CD14-positive monocyte (primary cell): ENCODE measurements around the gene IPO9. TPM values are rescaled to one million over a fixed set of nuclear protein-coding genes. Genes with fewer than 3 reads are reported as not detected.
A peak's percentile ranks its signal among the peaks of the same experiment; 100 is the strongest.

ENCODE experiments used
- DNase-seq, 3 donors: peaks; one replicate each; pipeline ENCODE4 v3.0.0-alpha.2; 2011 to 2022
- H2AFZ ChIP-seq: 2 replicates; pipeline ENCODE4 v1.6.0; 2012; ENCODE audit warnings: mild to moderate bottlenecking, low read depth, low read length, inconsistent platforms; ENCODE audit not compliant: insufficient read depth, poor library complexity, severe bottlenecking
- H3K27ac ChIP-seq, 2 donors: 1 replicate in 1 of 2; 2 replicates in 1 of 2; pipeline ENCODE4 v1.5.1; 2012 to 2013; ENCODE audit warnings: low read length in 2 of 2, control low read depth in 1 of 2, inconsistent platforms in 1 of 2, low read depth in 1 of 2, mild to moderate bottlenecking in 1 of 2
- H3K27me3 ChIP-seq, 2 donors: one replicate each; pipeline versions ENCODE4 v1.6.0 to v1.6.1; 2011 to 2013; ENCODE audit warnings: low read length in 2 of 2; ENCODE audit not compliant: control insufficient read depth in 2 of 2, insufficient read depth in 2 of 2
- H3K36me3 ChIP-seq, 2 donors: replicated peaks in 1 of 2; 1 replicate in 1 of 2; 2 replicates in 1 of 2; pipeline versions ENCODE4 v1.5.1 to v1.6.1; 2012 to 2013; ENCODE audit warnings: low read length in 2 of 2, control low read depth in 1 of 2, inconsistent platforms in 1 of 2, mild to moderate bottlenecking in 1 of 2; ENCODE audit not compliant: insufficient read depth in 2 of 2, control insufficient read depth in 1 of 2
- H3K4me1 ChIP-seq, 2 donors: 1 replicate in 1 of 2; 2 replicates in 1 of 2; pipeline versions ENCODE4 v1.5.1 to v1.6.1; 2012 to 2013; ENCODE audit warnings: low read length in 2 of 2, control low read depth in 1 of 2, inconsistent platforms in 1 of 2, mild to moderate bottlenecking in 1 of 2, moderate library complexity in 1 of 2; ENCODE audit not compliant: insufficient read depth in 2 of 2, control insufficient read depth in 1 of 2
- H3K4me2 ChIP-seq: replicated peaks from 2 replicates; pipeline ENCODE3; 2012; ENCODE audit warnings: low read length, moderate library complexity, mild to moderate bottlenecking; ENCODE audit not compliant: poor library complexity, severe bottlenecking; ENCODE audit errors: extremely low read depth
- H3K4me3 ChIP-seq, 3 experiments: fragments of 200-600 bp in 1 of 3; sonication (generic) in 1 of 3; replicated peaks in 1 of 3; 1 replicate in 2 of 3; 2 replicates in 1 of 3; pipeline ENCODE4 v1.5.1; 2011 to 2013; ENCODE audit warnings: low read length in 3 of 3, mild to moderate bottlenecking in 3 of 3, control low read depth in 2 of 3, low read depth in 2 of 3, inconsistent platforms in 1 of 3, moderate library complexity in 1 of 3
- H3K79me2 ChIP-seq: 2 replicates; pipeline ENCODE4 v1.6.0; 2012; ENCODE audit warnings: mild to moderate bottlenecking, control low read depth, inconsistent platforms, low read length, moderate library complexity; ENCODE audit not compliant: insufficient read depth
- H3K9ac ChIP-seq: 2 replicates; pipeline ENCODE4 v1.6.0; 2017; ENCODE audit warnings: low read length, mild to moderate bottlenecking; ENCODE audit not compliant: insufficient read depth, poor library complexity, severe bottlenecking
- H3K9me3 ChIP-seq, 2 donors: replicated peaks in 1 of 2; 1 replicate in 1 of 2; 2 replicates in 1 of 2; pipeline versions ENCODE4 v1.5.1 to v1.6.1; 2012 to 2013; ENCODE audit warnings: low read length in 2 of 2, control low read depth in 1 of 2; ENCODE audit not compliant: control insufficient read depth in 1 of 2, insufficient read depth in 1 of 2
- H4K20me1 ChIP-seq: 2 replicates; pipeline ENCODE4 v1.6.0; 2012; ENCODE audit warnings: mild to moderate bottlenecking, low read length, control low read depth, moderate library complexity; ENCODE audit not compliant: insufficient read depth
- H3K27ac Mint-ChIP-seq, 7 donors: one replicate each; pipeline ENCODE4 v1.8.0; 2020; ENCODE audit warnings: mild to moderate bottlenecking in 7 of 7, mixed read lengths in 7 of 7, moderate library complexity in 6 of 7, inconsistent platforms in 2 of 7
- H3K27me3 Mint-ChIP-seq, 3 donors: one replicate each; pipeline ENCODE4 v1.8.0; 2021 to 2022; ENCODE audit warnings: low read depth in 3 of 3, mild to moderate bottlenecking in 3 of 3, mixed read lengths in 3 of 3, moderate library complexity in 3 of 3, inconsistent platforms in 1 of 3
- H3K36me3 Mint-ChIP-seq, 2 donors: one replicate each; pipeline ENCODE4 v1.8.0; 2020; ENCODE audit warnings: mixed read lengths in 2 of 2, inconsistent platforms in 1 of 2, mild to moderate bottlenecking in 1 of 2
- H3K4me1 Mint-ChIP-seq: one replicate; pipeline ENCODE4 v1.8.0; 2020; ENCODE audit warnings: mild to moderate bottlenecking, mixed read lengths
- H3K4me3 Mint-ChIP-seq, 2 donors: one replicate each; pipeline ENCODE4 v1.8.0; 2020; ENCODE audit warnings: mild to moderate bottlenecking in 2 of 2, mixed read lengths in 2 of 2, moderate library complexity in 1 of 2
- H3K9me3 Mint-ChIP-seq, 7 donors: one replicate each; pipeline ENCODE4 v1.8.0; 2020 to 2022; ENCODE audit warnings: mixed read lengths in 7 of 7, mild to moderate bottlenecking in 6 of 7, moderate library complexity in 6 of 7, inconsistent platforms in 2 of 7
- WGBS: methylation state at CpG from one replicate; pipeline ENCODE4 v1.1.5; 2013; ENCODE audit warnings: missing lambda C conversion rate; ENCODE audit not compliant: insufficient coverage; 5-methylcytosine and 5-hydroxymethylcytosine counted together
- intact Hi-C, 2 donors: fragments of 100-400 bp; cut with micrococcal nuclease; formaldehyde crosslinking; loops; one replicate each; pipeline versions ENCODE4 v1.15.0 to v1.15.1; 2023
- polyA plus RNA-seq, 3 donors: library from polyadenylated mRNA; depleted of rRNA in 1 of 3; unstranded in 2 of 3; stranded (reverse) in 1 of 3; fragments of 300-500 nt in 2 of 3; fragments of >200 nt in 1 of 3; fragmentation: Illumina TruSeq in 2 of 3; gene quantifications; 1 replicate in 2 of 3; 2 replicates in 1 of 3; pipeline ENCODE4 v1.2.3, GENCODE V29; 2012 to 2021
- TF ChIP-seq, protein P1 (sequence below): fragments of 200-600 bp; IDR thresholded peaks from one replicate; pipeline ENCODE4 v1.8.0; 2022; ENCODE audit warnings: antibody characterized with exemption, mild to moderate bottlenecking

The IPO9 gene
- polyA plus RNA-seq, 3 donors: 11.3 to 12.6 (median 12.0) TPM

GRCh38 chr1:201845331-201846083, 16.6 kb downstream of the IPO9 start:
- H3K9me3 Mint-ChIP-seq: no peaks in the 10 kb centered on the region
- Histone ChIP-seq H3K9ac (no peak overlapping the region), H3K36me3 (peaks cover 31 to 39% of the 10 kb centered on the region in 2 donors), H3K9me3 (no peaks in the 10 kb centered on the region), H3K79me2 (peaks cover 81% of the 10 kb centered on the region), H3K4me2 (no peak overlapping the region), H4K20me1 (peaks cover 33% of the 10 kb centered on the region), H3K4me3 (no peak overlapping the region), H3K27me3 (no peaks in the 10 kb centered on the region), H3K27ac (no peak overlapping the region), H2AFZ (no peak overlapping the region), H3K4me1 (peaks cover 10 to 16% of the 10 kb centered on the region in 2 donors)
- H3K27me3 Mint-ChIP-seq: no peaks in the 10 kb centered on the region
- no peak overlapping the region for H3K4me3 Mint-ChIP-seq
- H3K4me1 Mint-ChIP-seq: peaks cover 20% of the 10 kb centered on the region
- peak overlapping the region in 1 of 7 donors; percentile 33 for H3K27ac Mint-ChIP-seq
- WGBS: no CpG with 5 or more reads among the region's 2 CpGs
- DNase-seq: no peak
- H3K36me3 Mint-ChIP-seq: peaks cover 25 to 38% of the 10 kb centered on the region in 2 donors
- TF ChIP-seq, protein P1, sequence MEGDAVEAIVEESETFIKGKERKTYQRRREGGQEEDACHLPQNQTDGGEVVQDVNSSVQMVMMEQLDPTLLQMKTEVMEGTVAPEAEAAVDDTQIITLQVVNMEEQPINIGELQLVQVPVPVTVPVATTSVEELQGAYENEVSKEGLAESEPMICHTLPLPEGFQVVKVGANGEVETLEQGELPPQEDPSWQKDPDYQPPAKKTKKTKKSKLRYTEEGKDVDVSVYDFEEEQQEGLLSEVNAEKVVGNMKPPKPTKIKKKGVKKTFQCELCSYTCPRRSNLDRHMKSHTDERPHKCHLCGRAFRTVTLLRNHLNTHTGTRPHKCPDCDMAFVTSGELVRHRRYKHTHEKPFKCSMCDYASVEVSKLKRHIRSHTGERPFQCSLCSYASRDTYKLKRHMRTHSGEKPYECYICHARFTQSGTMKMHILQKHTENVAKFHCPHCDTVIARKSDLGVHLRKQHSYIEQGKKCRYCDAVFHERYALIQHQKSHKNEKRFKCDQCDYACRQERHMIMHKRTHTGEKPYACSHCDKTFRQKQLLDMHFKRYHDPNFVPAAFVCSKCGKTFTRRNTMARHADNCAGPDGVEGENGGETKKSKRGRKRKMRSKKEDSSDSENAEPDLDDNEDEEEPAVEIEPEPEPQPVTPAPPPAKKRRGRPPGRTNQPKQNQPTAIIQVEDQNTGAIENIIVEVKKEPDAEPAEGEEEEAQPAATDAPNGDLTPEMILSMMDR: no peak
- intact Hi-C loops: no loop called here

GRCh38 chr1:201847150-201847549, 18.2 kb downstream of the IPO9 start:
- no peak overlapping the region for H2AFZ ChIP-seq
- peaks cover 47 to 56% of the 10 kb centered on the region in 2 donors for H3K36me3 ChIP-seq
- Mint-ChIP-seq H3K4me3 (no peak overlapping the region), H3K4me1 (peaks cover 11% of the 10 kb centered on the region), H3K27me3 (no peaks in the 10 kb centered on the region), H3K9me3 (no peaks in the 10 kb centered on the region), H3K27ac (peak overlapping the region in 1 of 7 donors; percentile 71), H3K36me3 (peaks cover 35 to 54% of the 10 kb centered on the region in 2 donors)
- DNase-seq: no peak
- no peak overlapping the region for H3K4me3 ChIP-seq
- H4K20me1 ChIP-seq: peaks cover 23% of the 10 kb centered on the region
- no peaks in the 10 kb centered on the region for H3K9me3 ChIP-seq
- H3K79me2 ChIP-seq: peaks cover 64% of the 10 kb centered on the region
- TF ChIP-seq, protein P1: no peak
- no peak overlapping the region for H3K9ac ChIP-seq
- no CpG with 5 or more reads among the region's 1 CpG for WGBS
- no peak overlapping the region for H3K4me2 ChIP-seq
- peaks cover 10 to 12% of the 10 kb centered on the region in 2 donors for H3K4me1 ChIP-seq
- intact Hi-C loops: no loop called here
- H3K27me3 ChIP-seq: no peaks in the 10 kb centered on the region
- no peak overlapping the region for H3K27ac ChIP-seq
